Kidney tubule cell (primary cell): Measurements from ENCODE around the gene DNAJB6.
"Not testable (repeated sequence)": the region's sequence is repeated elsewhere in the genome, so short reads cannot be mapped to it uniquely, and the experiment has no call there.

Experiments used
- DNase-seq: peaks from one replicate; pipeline ENCODE4 v3.0.0-alpha.2; 2018; ENCODE audit warnings: low spot score

Gene DNAJB6

GRCh38 chr7:157329447-157329846, 7.4 kb upstream of the DNAJB6 start:
- no peak for DNase-seq

GRCh38 chr7:157330567-157330966, 6.2 kb upstream of the DNAJB6 start:
- not testable (repeated sequence) for DNase-seq

GRCh38 chr7:157331049-157331448, 5.8 kb upstream of the DNAJB6 start:
- DNase-seq, result not testable (repeated sequence)

- DNase-seq, result no peak
These were observed 1.6 kb upstream of the DNAJB6 start for GRCh38 chr7:157335236-157335635.

- no peak for DNase-seq
These were observed 817 bp upstream of the DNAJB6 start for GRCh38 chr7:157335991-157336382.

- peak; percentile 63 for DNase-seq
These were observed 729 bp downstream of the DNAJB6 start for GRCh38 chr7:157337316-157338149.

- DNase-seq, result peak; percentile 71
These were observed 3.2 kb downstream of the DNAJB6 start for GRCh38 chr7:157339777-157340677.

GRCh38 chr7:157347217-157347904, 10.6 kb downstream of the DNAJB6 start:
- peak; percentile 90 for DNase-seq

GRCh38 chr7:157348548-157348947, 11.7 kb downstream of the DNAJB6 start:
- no peak for DNase-seq

GRCh38 chr7:157352516-157352915, 15.7 kb downstream of the DNAJB6 start:
- no peak for DNase-seq

- DNase-seq, result no peak
These were observed 19.1 kb downstream of the DNAJB6 start for GRCh38 chr7:157355784-157356511.

GRCh38 chr7:157357129-157358040, 20.6 kb downstream of the DNAJB6 start:
- DNase-seq, result no peak

- DNase-seq, result no peak
These were observed 21.4 kb downstream of the DNAJB6 start for GRCh38 chr7:157358041-157358752.

GRCh38 chr7:157358753-157359096, 21.9 kb downstream of the DNAJB6 start:
- no peak for DNase-seq

- DNase-seq, result no peak
These were observed 22.8 kb downstream of the DNAJB6 start for GRCh38 chr7:157359581-157359980.

GRCh38 chr7:157360483-157361025, 23.8 kb downstream of the DNAJB6 start:
- no peak for DNase-seq

- DNase-seq, result no peak
These were observed 24.7 kb downstream of the DNAJB6 start for GRCh38 chr7:157361537-157361936.

GRCh38 chr7:157362729-157363128, 25.9 kb downstream of the DNAJB6 start:
- DNase-seq, result no peak

GRCh38 chr7:157366722-157367121, 29.9 kb downstream of the DNAJB6 start:
- DNase-seq, result no peak

- DNase-seq, result no peak
These were observed 32.2 kb downstream of the DNAJB6 start for GRCh38 chr7:157368955-157369354.
